Heart left ventricle (tissue), 13 donors: ENCODE results near the gene NMBR.

ENCODE experiments used
- CTCF ChIP-seq, 12 donors: fragments of 200-600 bp; sonication (generic) in 4 of 12; IDR thresholded peaks; one replicate each; pipeline versions ENCODE4 v1.5.0 to v1.8.0; 2018 to 2022; ENCODE audit warnings: antibody characterized with exemption in 12 of 12, mild to moderate bottlenecking in 5 of 12
- POLR2A ChIP-seq, 2 donors: fragments of 450-650 bp; IDR thresholded peaks; one replicate each; pipeline ENCODE4 v1.6.1; 2017; ENCODE audit warnings: antibody characterized with exemption in 2 of 2, mild to moderate bottlenecking in 2 of 2, moderate library complexity in 2 of 2
- donor health status: ischemic (EF 13 %, LVEDD 7.1; RV severe dilation, severe dysfunction).
- donor health status: DM: no; HTN: yes; CAD: no.
- donor health status: DM: no; HTN: no; CAD: no.
- donor health status: ischemic (EF 25% LVEDD 6.9; RV normal size, moderate dysfunction).
- donor health status: ischemic (EF 25% LVEDD 5.7; RV mildly dilated, moderate dysfunction).
- donor health status: ischemic (EF 35%, LVEDD 5.7; RV mildly dilated, moderate dysfunction).
- donor health status: nonischemic (EF 11% LVEDD 7.7; RV severe dilation, severe dysfunction).
- donor health status: DM: yes; HTN: yes; CAD: no.
- donor health status: PGD.
- donor health status: ischemic (EF 29% LVEDD 5.4; RV normal size, mild dysfunction).
- donor health status: nonischemic (EF 23%, LVEDD 6.1; RV moderate dilation, normal function).

- TF ChIP-seq CTCF (IDR thresholded peaks at IDR 0.05) = no peak
- no peak for TF ChIP-seq POLR2A (IDR thresholded peaks at IDR 0.05)
Observed at GRCh38 chr6:142171351-142171750, 24.4 kb upstream of the NMBR start.
